CD4-positive, alpha-beta T cell treated with Interleukin-6 at 100 ng/mL for 8 hours (primary cell): ENCODE results near the gene SH3BP5L.

Experiments
- DNase-seq: peaks from one replicate; pipeline ENCODE4 v3.0.0-alpha.2; 2020; ENCODE audit warnings: mixed read lengths, low spot score

The SH3BP5L gene

GRCh38 chr1:248825573-248825908 is 174 bp downstream of the SH3BP5L start:
- no peak for DNase-seq

- no peak for DNase-seq
Observed at GRCh38 chr1:248825136-248825535, 579 bp downstream of the SH3BP5L start.

GRCh38 chr1:248824701-248825100 is 1.0 kb downstream of the SH3BP5L start:
- no peak for DNase-seq

DNA sequence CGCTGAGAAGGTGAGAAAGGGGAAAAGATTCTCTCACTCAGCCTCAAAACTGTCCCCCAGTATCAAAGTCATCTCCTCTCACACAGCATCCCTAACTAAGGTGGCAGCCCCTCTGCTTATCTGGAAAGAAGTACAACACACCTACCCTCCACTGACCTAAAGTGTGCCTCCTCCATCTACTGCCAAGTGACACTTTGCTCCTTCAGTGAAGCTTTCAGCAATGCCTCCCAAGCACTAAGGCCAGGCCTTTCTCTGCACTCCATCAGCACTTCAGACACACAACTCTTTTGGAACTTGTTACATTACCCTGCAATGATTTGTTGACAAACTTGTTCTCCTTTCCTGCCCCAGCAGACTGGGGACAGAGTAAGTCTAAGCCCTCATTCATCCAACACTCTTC is 1.4 kb downstream of the SH3BP5L start:
- DNase-seq, result no peak

DNA sequence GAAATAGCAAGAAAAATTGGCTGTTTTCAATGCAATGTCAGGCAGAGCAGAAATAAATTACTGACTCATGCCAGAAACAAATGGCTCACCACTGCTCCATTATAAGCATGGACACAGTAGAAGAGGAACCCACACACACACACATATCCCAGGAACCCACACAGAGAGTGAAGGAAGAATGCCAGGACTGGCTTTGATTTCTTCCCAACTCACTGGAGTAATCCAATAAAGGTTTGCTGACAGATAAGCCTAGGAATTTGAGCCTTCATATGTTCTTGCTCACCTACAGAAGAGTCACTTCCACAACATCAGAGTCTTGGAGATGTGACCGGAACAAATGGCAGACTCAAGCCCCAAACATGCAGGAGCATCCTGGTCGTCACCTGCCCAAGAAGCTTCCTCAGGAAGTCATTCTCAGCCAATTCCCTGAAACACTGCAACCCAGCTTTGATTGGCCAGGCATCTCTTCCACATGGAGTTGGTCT is 2.2 kb downstream of the SH3BP5L start:
- no peak for DNase-seq

- DNase-seq, result no peak
Observed at GRCh38 chr1:248822148-248823032, 3.3 kb downstream of the SH3BP5L start.

GRCh38 chr1:248821641-248822040 is 4.1 kb downstream of the SH3BP5L start:
- DNase-seq, result no peak

- DNase-seq, result no peak
Observed at GRCh38 chr1:248821101-248821500, 4.6 kb downstream of the SH3BP5L start.

- no peak for DNase-seq
Observed at GRCh38 chr1:248820041-248820585, 5.6 kb downstream of the SH3BP5L start.

- DNase-seq, result no peak
Observed at GRCh38 chr1:248818505-248819374, 7.0 kb downstream of the SH3BP5L start.

DNA sequence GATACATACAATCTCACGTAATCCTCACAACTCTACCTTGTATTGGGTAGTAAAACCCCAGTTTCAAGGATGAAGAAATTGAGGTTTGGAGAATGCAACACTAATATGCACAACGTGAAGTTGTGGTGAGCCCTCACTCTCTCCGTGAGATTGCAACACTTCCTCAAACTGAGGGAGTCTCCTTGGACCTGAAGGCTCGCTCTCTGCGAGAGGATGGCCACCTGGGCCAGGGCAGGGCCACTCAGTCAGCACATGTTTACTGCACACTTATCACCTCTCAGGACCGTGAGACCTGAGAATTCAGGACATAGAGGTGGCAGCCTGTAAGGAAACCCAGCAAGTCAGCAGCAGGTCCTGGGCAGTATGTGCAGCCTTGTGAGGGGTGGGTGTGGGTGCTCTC is 8.7 kb downstream of the SH3BP5L start:
- DNase-seq, result no peak

- peak; percentile 25 for DNase-seq
Observed at GRCh38 chr1:248816042-248816851, 9.5 kb downstream of the SH3BP5L start.

- DNase-seq, result no peak
Observed at GRCh38 chr1:248815407-248816034, 10.2 kb downstream of the SH3BP5L start.

GRCh38 chr1:248814351-248814750 is 11.4 kb downstream of the SH3BP5L start:
- DNase-seq, result no peak

- DNase-seq, result no peak
Observed at GRCh38 chr1:248813546-248813945, 12.2 kb downstream of the SH3BP5L start.

- no peak for DNase-seq
Observed at GRCh38 chr1:248812736-248813425, 12.8 kb downstream of the SH3BP5L start.

GRCh38 chr1:248811514-248812490 is 13.9 kb downstream of the SH3BP5L start:
- DNase-seq, result no peak

DNA sequence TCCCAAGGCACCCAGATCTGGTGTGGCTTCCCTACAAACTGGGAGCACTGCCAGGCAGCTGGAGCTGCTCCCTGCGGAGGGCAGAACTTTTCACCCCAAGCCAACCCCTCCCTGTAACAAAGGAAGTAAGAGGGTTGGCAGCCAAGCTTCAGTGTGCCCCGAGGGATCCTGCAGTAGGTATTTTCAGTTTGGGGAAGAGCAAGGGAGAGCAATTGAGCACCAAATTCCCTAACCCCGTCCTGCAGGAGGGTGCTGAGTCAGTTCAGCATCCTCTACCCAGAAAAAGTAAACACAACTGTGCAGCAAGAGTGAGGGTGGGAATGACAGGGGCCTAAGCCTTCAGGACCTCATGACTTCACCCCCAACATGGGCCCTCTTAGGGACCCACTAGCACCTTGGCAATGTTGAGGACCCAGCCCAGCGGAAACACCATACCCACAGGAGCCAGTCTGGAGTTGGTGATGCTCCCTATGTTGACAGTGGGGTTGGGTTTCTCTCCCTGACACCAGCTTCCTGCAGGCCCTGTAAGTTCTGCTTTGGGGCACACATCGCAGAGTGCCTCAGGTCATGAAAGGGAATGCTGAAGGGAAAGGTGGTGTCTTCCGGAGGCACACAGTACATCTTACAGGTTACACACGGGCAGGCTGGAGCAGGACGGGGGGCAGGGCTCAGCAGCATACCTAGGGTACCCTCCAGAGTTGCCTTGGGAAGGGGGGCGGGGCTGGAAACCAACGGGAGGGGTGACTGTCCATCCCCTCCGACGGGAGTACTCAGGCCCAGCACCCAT is 14.8 kb downstream of the SH3BP5L start:
- DNase-seq, result no peak
